Smooth muscle cell (in vitro differentiated cells): ENCODE data around the gene MTHFSD. TPM values are rescaled to one million over a fixed set of nuclear protein-coding genes. Genes with fewer than 3 reads are reported as not detected.

ENCODE experiments used
- DNase-seq: peaks from one replicate; lab custom pipeline; 2025; ENCODE audit not compliant: unreplicated experiment; lab: John Stamatoyannopoulos, UW
- H2AFZ ChIP-seq: fragments of 200-600 bp; sonication (generic); 2 replicates; pipeline ENCODE4 v1.6.0; 2016; ENCODE audit warnings: antibody characterized with exemption, low read depth, mild to moderate bottlenecking
- H3F3A ChIP-seq: fragments of 200-600 bp; sonication (generic); 2 replicates; pipeline ENCODE4 v1.6.0; 2017; ENCODE audit warnings: antibody characterized with exemption, low read depth
- H3K27ac ChIP-seq: fragments of 200-600 bp; sonication (generic); 2 replicates; pipeline ENCODE4 v1.5.1; 2016; ENCODE audit warnings: low read depth, mild to moderate bottlenecking
- H3K27me3 ChIP-seq: fragments of 200-600 bp; sonication (generic); 2 replicates; pipeline ENCODE4 v1.6.1; 2016; ENCODE audit warnings: low read depth, mild to moderate bottlenecking
- H3K36me3 ChIP-seq: fragments of 200-600 bp; sonication (generic); 2 replicates; pipeline ENCODE4 v1.5.1; 2016; ENCODE audit warnings: low read depth
- H3K4me1 ChIP-seq: fragments of 200-600 bp; sonication (generic); 2 replicates; pipeline ENCODE4 v1.5.1; 2016; ENCODE audit warnings: low read depth
- H3K4me2 ChIP-seq: fragments of 200-600 bp; sonication (generic); 2 replicates; pipeline ENCODE4 v1.6.0; 2016; ENCODE audit warnings: mild to moderate bottlenecking
- H3K4me3 ChIP-seq: fragments of 200-600 bp; sonication (generic); 2 replicates; pipeline ENCODE4 v1.5.1; 2016; ENCODE audit warnings: mild to moderate bottlenecking
- H3K79me2 ChIP-seq: fragments of 200-600 bp; sonication (generic); 2 replicates; pipeline ENCODE4 v1.6.0; 2016; ENCODE audit warnings: low read depth, mild to moderate bottlenecking
- H3K9ac ChIP-seq: fragments of 200-600 bp; sonication (generic); 2 replicates; pipeline ENCODE4 v1.6.0; 2016; ENCODE audit warnings: low read depth
- H3K9me3 ChIP-seq: fragments of 200-600 bp; sonication (generic); replicated peaks from 2 replicates; pipeline ENCODE4 v1.5.1; 2016; ENCODE audit warnings: low read depth
- H4K20me1 ChIP-seq: fragments of 200-600 bp; sonication (generic); 2 replicates; pipeline ENCODE4 v1.6.0; 2016; ENCODE audit warnings: low read depth
- WGBS: methylation state at CpG from one replicate; pipeline ENCODE4 v1.1.7; 2016; ENCODE audit warnings: low lambda C conversion rate; 5-methylcytosine and 5-hydroxymethylcytosine counted together
- polyA plus RNA-seq: library from polyadenylated mRNA; unstranded; fragments of >200 nt; fragmentation: Nextera tagmentation; extraction: Ambion mirVana; gene quantifications from 2 replicates; pipeline ENCODE4 v1.2.1, GENCODE V29; 2016
- total RNA-seq: library from RNA; depleted of rRNA; stranded (reverse); fragments of >200 nt; gene quantifications from 2 replicates; pipeline ENCODE4 v1.2.3, GENCODE V29; 2014
- TF ChIP-seq, protein P1 (sequence below): fragments of 200-600 bp; sonication (generic); IDR thresholded peaks from 2 replicates; pipeline ENCODE4 v1.5.1; 2017; ENCODE audit warnings: borderline replicate concordance, mild to moderate bottlenecking, antibody characterized with exemption; ENCODE audit not compliant: insufficient read depth, poor library complexity, severe bottlenecking

Gene MTHFSD
- total and polyA plus RNA-seq, 2 experiments from 2014 or later: 13.3 to 23.0 TPM

DNA sequence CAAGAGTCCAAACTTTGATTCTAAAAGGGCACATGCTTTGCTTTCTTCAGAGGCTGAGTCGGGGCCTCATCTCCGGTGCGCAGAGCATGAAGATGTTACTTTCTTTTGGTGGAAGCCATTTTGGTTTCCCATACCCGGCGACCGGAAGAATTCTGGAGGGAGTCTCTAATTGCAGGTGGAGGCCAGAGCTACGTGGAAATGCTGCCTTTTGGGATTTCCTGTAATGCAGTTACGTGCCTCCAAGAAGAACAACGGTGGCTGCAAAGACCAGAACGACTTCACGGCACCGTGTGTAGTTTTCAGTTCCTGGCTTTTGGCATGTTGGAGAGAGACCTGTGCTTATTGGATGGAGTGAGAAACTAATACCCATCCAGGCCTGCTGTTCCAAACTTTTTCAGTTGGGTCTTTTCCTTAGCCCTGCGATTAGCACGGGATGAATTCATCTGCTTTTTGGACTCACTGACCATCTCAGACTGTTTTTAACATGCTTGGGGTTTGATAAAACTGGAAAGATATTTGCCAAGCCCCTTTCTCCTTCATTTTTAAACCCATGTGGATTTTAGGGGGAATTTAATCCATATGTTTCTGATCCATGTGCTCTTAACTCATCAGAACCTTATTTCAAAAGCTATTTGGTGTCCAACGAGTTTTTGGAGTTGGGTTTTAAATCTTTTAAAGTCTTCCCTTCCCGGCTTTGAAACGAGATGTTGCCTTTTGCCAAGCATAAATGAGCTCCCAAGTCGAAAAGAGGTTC is 42.3 kb upstream of the MTHFSD start:
- Histone ChIP-seq H2AFZ (no peak overlapping the region), H3K36me3 (no peaks in the 10 kb centered on the region), H3K4me3 (no peak overlapping the region), H3K79me2 (no peaks in the 10 kb centered on the region), H3K9ac (no peak overlapping the region), H3K27ac (no peak overlapping the region), H3K4me1 (no peaks in the 10 kb centered on the region), H3K4me2 (no peak overlapping the region), H3F3A (no peaks in the 10 kb centered on the region), H3K9me3 (no peaks in the 10 kb centered on the region), H4K20me1 (no peaks in the 10 kb centered on the region), H3K27me3 (peaks cover 6% of the 10 kb centered on the region)
- no peak for DNase-seq
- TF ChIP-seq, protein P1, sequence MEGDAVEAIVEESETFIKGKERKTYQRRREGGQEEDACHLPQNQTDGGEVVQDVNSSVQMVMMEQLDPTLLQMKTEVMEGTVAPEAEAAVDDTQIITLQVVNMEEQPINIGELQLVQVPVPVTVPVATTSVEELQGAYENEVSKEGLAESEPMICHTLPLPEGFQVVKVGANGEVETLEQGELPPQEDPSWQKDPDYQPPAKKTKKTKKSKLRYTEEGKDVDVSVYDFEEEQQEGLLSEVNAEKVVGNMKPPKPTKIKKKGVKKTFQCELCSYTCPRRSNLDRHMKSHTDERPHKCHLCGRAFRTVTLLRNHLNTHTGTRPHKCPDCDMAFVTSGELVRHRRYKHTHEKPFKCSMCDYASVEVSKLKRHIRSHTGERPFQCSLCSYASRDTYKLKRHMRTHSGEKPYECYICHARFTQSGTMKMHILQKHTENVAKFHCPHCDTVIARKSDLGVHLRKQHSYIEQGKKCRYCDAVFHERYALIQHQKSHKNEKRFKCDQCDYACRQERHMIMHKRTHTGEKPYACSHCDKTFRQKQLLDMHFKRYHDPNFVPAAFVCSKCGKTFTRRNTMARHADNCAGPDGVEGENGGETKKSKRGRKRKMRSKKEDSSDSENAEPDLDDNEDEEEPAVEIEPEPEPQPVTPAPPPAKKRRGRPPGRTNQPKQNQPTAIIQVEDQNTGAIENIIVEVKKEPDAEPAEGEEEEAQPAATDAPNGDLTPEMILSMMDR: no peak
- WGBS: 97% methylated on average over 18 of the region's 18 CpGs

DNA sequence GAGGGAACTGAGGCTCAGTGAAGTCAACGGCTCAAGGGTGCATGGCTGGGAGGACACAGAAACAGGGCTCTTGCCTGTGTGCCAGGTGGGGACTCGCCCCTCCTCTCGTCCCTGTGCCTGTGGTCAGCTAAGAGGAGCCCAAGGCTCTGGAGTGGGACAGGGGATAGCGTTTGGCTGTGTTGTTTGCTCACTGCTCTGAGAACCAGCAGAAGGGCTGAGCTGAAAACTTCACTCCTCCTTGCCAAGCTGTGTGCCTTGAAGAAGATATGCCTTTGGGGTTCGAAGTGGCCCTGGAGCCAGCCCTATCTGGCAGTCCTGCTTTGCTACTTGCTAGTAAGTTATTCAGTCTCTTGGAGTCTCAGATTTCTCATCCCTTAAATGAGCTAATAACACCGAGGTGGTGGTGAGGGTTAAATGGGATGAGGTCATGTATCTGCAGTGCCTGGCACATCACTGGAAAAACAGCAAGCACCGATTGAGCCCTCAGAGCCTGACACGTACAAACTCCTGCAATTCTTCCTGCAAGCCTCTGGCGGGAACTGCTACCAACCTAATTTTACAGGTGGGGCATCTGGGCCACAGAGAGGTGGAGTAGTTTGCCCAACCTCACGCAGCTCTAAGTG is 41.1 kb upstream of the MTHFSD start:
- H2AFZ ChIP-seq: no peak overlapping the region

DNA sequence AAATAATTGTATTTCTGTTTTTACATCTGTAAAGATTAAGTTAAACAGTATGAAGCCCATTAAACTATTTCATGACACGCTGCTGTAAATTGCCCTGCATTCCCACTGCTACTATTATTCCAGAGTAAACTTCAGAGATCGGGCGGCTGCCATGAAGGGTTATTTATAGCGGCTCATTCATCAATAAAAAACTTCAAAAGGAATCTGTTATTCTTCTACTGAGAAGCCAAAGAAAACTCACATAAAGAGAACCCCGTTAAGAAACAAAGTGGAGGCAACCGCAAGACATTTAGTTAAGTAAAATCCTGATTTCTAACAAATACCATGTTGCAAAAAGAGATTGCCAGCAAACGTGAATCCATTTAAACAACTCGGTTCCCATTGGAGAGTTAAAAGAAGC is 39.7 kb upstream of the MTHFSD start:
- Histone ChIP-seq H3K36me3 (no peaks in the 10 kb centered on the region), H3K4me3 (no peak overlapping the region), H3K9me3 (no peaks in the 10 kb centered on the region), H3K9ac (no peak overlapping the region), H3F3A (no peaks in the 10 kb centered on the region), H3K79me2 (no peaks in the 10 kb centered on the region), H3K4me2 (no peak overlapping the region), H3K27me3 (peaks cover 6% of the 10 kb centered on the region), H2AFZ (no peak overlapping the region), H3K27ac (no peak overlapping the region), H4K20me1 (no peaks in the 10 kb centered on the region), H3K4me1 (no peaks in the 10 kb centered on the region)
- WGBS: 86% methylated on average over 8 of the region's 8 CpGs
- no peak for DNase-seq
- TF ChIP-seq, protein P1: no peak

More for the DNA sequence above, 41.1 kb upstream of the MTHFSD start:
- no peaks in the 10 kb centered on the region for H3K9me3 ChIP-seq
- H3K4me2 ChIP-seq: no peak overlapping the region
- H3K27me3 ChIP-seq: peaks cover 6% of the 10 kb centered on the region
- no peaks in the 10 kb centered on the region for H3K4me1 ChIP-seq
- no peak overlapping the region for H3K4me3 ChIP-seq
- TF ChIP-seq, protein P1: no peak
- H3K27ac ChIP-seq: no peak overlapping the region
- H3K9ac ChIP-seq: no peak overlapping the region
- 67% methylated on average over 10 of the region's 10 CpGs for WGBS
- no peaks in the 10 kb centered on the region for H4K20me1 ChIP-seq
- DNase-seq: no peak
- H3K79me2 ChIP-seq: no peaks in the 10 kb centered on the region
- H3K36me3 ChIP-seq: no peaks in the 10 kb centered on the region
- H3F3A ChIP-seq: no peaks in the 10 kb centered on the region
